Neutrophil (primary cell): ENCODE results near the gene TACR1.

ENCODE experiments used
- H3K27ac ChIP-seq: fragments of 200-600 bp; sonication (generic); 2 replicates; pipeline ENCODE4 v1.5.1; 2016; ENCODE audit warnings: mild to moderate bottlenecking, moderate library complexity
- H3K27me3 ChIP-seq: fragments of 200-600 bp; sonication (generic); 2 replicates; pipeline ENCODE4 v1.6.0; 2016; ENCODE audit warnings: mild to moderate bottlenecking
- H3K36me3 ChIP-seq: fragments of 200-600 bp; sonication (generic); 2 replicates; pipeline ENCODE4 v1.5.1; 2017
- H3K4me1 ChIP-seq, 2 experiments: fragments of 200-600 bp in 1 of 2; sonication (generic) in 1 of 2; 1 replicate in 1 of 2; 2 replicates in 1 of 2; pipeline versions ENCODE4 v1.5.1 to v1.6.1; 2013 to 2016; ENCODE audit warnings: low read depth in 1 of 2, low read length in 1 of 2, mild to moderate bottlenecking in 1 of 2, moderate library complexity in 1 of 2; ENCODE audit not compliant: control insufficient read depth in 1 of 2, insufficient read depth in 1 of 2
- H3K4me3 ChIP-seq, 2 experiments: fragments of 200-600 bp in 1 of 2; sonication (generic) in 1 of 2; 1 replicate in 1 of 2; 2 replicates in 1 of 2; pipeline ENCODE4 v1.5.1; 2013 to 2016; ENCODE audit warnings: low read depth in 1 of 2, low read length in 1 of 2, mild to moderate bottlenecking in 1 of 2, moderate library complexity in 1 of 2
- H3K9me3 ChIP-seq: fragments of 200-600 bp; sonication (generic); 2 replicates; pipeline ENCODE4 v1.5.1; 2016
- CTCF ChIP-seq: fragments of 200-600 bp; sonication (generic); IDR thresholded peaks from 2 replicates; pipeline ENCODE4 v1.5.1; 2016; ENCODE audit warnings: antibody characterized with exemption

TACR1 gene

GRCh38 chr2:75035444-75036353 is 163.6 kb downstream of the TACR1 start:
- Histone ChIP-seq H3K36me3 (no peaks in the 10 kb centered on the region), H3K4me3 (no peak overlapping the region), H3K4me1 (no peaks in the 10 kb centered on the region), H3K27me3 (no peaks in the 10 kb centered on the region), H3K27ac (no peak overlapping the region), H3K9me3 (no peaks in the 10 kb centered on the region)
- no peak for TF ChIP-seq CTCF

- no peaks in the 10 kb centered on the region for H3K36me3 ChIP-seq
- no peaks in the 10 kb centered on the region for H3K27me3 ChIP-seq
- H3K4me1 ChIP-seq = no peaks in the 10 kb centered on the region
- no peak for TF ChIP-seq CTCF
- no peak overlapping the region for H3K4me3 ChIP-seq
- H3K9me3 ChIP-seq = no peaks in the 10 kb centered on the region
- no peak overlapping the region for H3K27ac ChIP-seq
These were observed 165.8 kb downstream of the TACR1 start for GRCh38 chr2:75033516-75033915.

GRCh38 chr2:75031906-75032803 is 167.2 kb downstream of the TACR1 start:
- no peaks in the 10 kb centered on the region for H3K36me3 ChIP-seq
- no peaks in the 10 kb centered on the region for H3K9me3 ChIP-seq
- H3K27ac ChIP-seq = no peak overlapping the region
- no peak overlapping the region for H3K4me3 ChIP-seq
- H3K27me3 ChIP-seq = no peaks in the 10 kb centered on the region
- TF ChIP-seq CTCF = no peak
- H3K4me1 ChIP-seq = no peaks in the 10 kb centered on the region

GRCh38 chr2:75031171-75031570 is 168.1 kb downstream of the TACR1 start:
- no peaks in the 10 kb centered on the region for H3K27me3 ChIP-seq
- H3K36me3 ChIP-seq = no peaks in the 10 kb centered on the region
- no peaks in the 10 kb centered on the region for H3K9me3 ChIP-seq
- H3K4me1 ChIP-seq = no peaks in the 10 kb centered on the region
- no peak for TF ChIP-seq CTCF
- H3K27ac ChIP-seq = no peak overlapping the region
- no peak overlapping the region for H3K4me3 ChIP-seq

- no peaks in the 10 kb centered on the region for H3K4me1 ChIP-seq
- no peaks in the 10 kb centered on the region for H3K36me3 ChIP-seq
- no peak for TF ChIP-seq CTCF
- H3K27me3 ChIP-seq = no peaks in the 10 kb centered on the region
- H3K27ac ChIP-seq = no peak overlapping the region
- H3K9me3 ChIP-seq = no peaks in the 10 kb centered on the region
- H3K4me3 ChIP-seq = no peak overlapping the region
These were observed 168.9 kb downstream of the TACR1 start for GRCh38 chr2:75030218-75031009.
